Endothelial cell of umbilical vein (primary cell): Measurements from ENCODE around the gene TMIGD3. TPM values are rescaled to one million over a fixed set of nuclear protein-coding genes. Genes with fewer than 3 reads are reported as not detected.

ENCODE experiments used
- BruUV-seq: library from RNA; stranded (reverse); fragments of 400-500 nt; replicated peaks from 2 replicates; lab custom pipeline; 2021; lab: Mats Ljungman, UMichigan
- CTCF ChIA-PET: fragments of 300-600, 350-600 bp; sonication (Branson Sonifier 250); formaldehyde crosslinking; loops from one replicate; lab custom pipeline; 2021; ENCODE audit warnings: antibody characterized with exemption, inconsistent platforms; lab: Charles Lee
- POLR2A ChIA-PET: fragments of 300-600, 350-600 bp; sonication (Branson Sonifier 250); formaldehyde crosslinking; loops from one replicate; lab custom pipeline; 2021; ENCODE audit warnings: antibody characterized with exemption, inconsistent platforms; lab: Charles Lee
- DNase-seq: peaks from one replicate; pipeline ENCODE4 v3.0.0-alpha.2; 2011; ENCODE audit warnings: low read depth, low spot score
- FAIRE-seq: peaks from 2 replicates; lab custom pipeline; 2011; peaks lifted over from hg19 to GRCh38; lab: Jason Lieb, UNC
- H2AFZ ChIP-seq: 2 replicates; pipeline ENCODE4 v1.6.0; 2012; ENCODE audit warnings: low read depth, low read length, control low read depth, inconsistent platforms
- H3K27ac ChIP-seq: 2 replicates; pipeline ENCODE4 v1.5.1; 2011; ENCODE audit warnings: low read depth, mild to moderate bottlenecking, control low read depth, low read length, moderate library complexity; ENCODE audit not compliant: insufficient read depth
- H3K27me3 ChIP-seq, 2 experiments: 2 replicates each; pipeline versions ENCODE4 v1.6.0 to v1.6.1; 2011; ENCODE audit warnings: low read length in 2 of 2, mixed read lengths in 1 of 2; ENCODE audit not compliant: control insufficient read depth in 2 of 2, insufficient read depth in 2 of 2
- H3K36me3 ChIP-seq, 2 experiments: 2 replicates in 1 of 2; 3 replicates in 1 of 2; pipeline ENCODE4 v1.5.1; 2011; ENCODE audit warnings: low read length in 2 of 2, mild to moderate bottlenecking in 1 of 2, moderate library complexity in 1 of 2; ENCODE audit not compliant: control insufficient read depth in 2 of 2, insufficient read depth in 2 of 2; ENCODE audit errors: extremely low read depth in 1 of 2
- H3K4me1 ChIP-seq: 3 replicates; pipeline ENCODE4 v1.5.1; 2011; ENCODE audit warnings: mild to moderate bottlenecking, low read length; ENCODE audit not compliant: control insufficient read depth, insufficient read depth; ENCODE audit errors: extremely low read depth
- H3K4me2 ChIP-seq: 2 replicates; pipeline ENCODE4 v1.6.1; 2011; ENCODE audit warnings: low read length, control low read depth, mixed read lengths; ENCODE audit not compliant: insufficient read depth
- H3K4me3 ChIP-seq, 3 experiments: fragments of 200-600 bp in 1 of 3; sonication (generic), shearing (Covaris generic) in 1 of 3; replicated peaks in 1 of 3; 2 replicates each; pipeline ENCODE4 v1.5.1; 2011 to 2016; ENCODE audit warnings: control low read depth in 3 of 3, low read length in 3 of 3, mild to moderate bottlenecking in 2 of 3, inconsistent platforms in 1 of 3, low read depth in 1 of 3, moderate library complexity in 1 of 3; ENCODE audit not compliant: insufficient read depth in 1 of 3
- H3K79me2 ChIP-seq: 2 replicates; pipeline ENCODE4 v1.6.0; 2012; ENCODE audit warnings: low read length, inconsistent platforms; ENCODE audit not compliant: control insufficient read depth, insufficient read depth
- H3K9ac ChIP-seq: replicated peaks from 2 replicates; pipeline ENCODE3; 2011; ENCODE audit warnings: low read length, control low read depth; ENCODE audit not compliant: insufficient read depth; ENCODE audit errors: extremely low read depth
- H3K9me1 ChIP-seq: replicated peaks from 3 replicates; pipeline ENCODE4 v1.6.0; 2011; ENCODE audit warnings: mild to moderate bottlenecking, low read length; ENCODE audit not compliant: control insufficient read depth, insufficient read depth; ENCODE audit errors: extremely low read depth
- H3K9me3 ChIP-seq: replicated peaks from 2 replicates; pipeline ENCODE4 v1.5.1; 2012; ENCODE audit warnings: low read length, inconsistent platforms; ENCODE audit not compliant: control insufficient read depth, insufficient read depth
- H4K20me1 ChIP-seq: replicated peaks from 2 replicates; pipeline ENCODE3; 2011; ENCODE audit warnings: mild to moderate bottlenecking, low read length; ENCODE audit not compliant: control insufficient read depth, insufficient read depth; ENCODE audit errors: extremely low read depth
- EZH2 ChIP-seq: IDR thresholded peaks from 2 replicates; pipeline ENCODE4 v1.6.1; 2012; ENCODE audit warnings: borderline replicate concordance, low read depth, mild to moderate bottlenecking, moderate library complexity, low read length, inconsistent platforms; ENCODE audit not compliant: severe bottlenecking
- GATA2 ChIP-seq: IDR thresholded peaks from 2 replicates; pipeline ENCODE4 v1.7.0; 2011; ENCODE audit warnings: low read depth, mild to moderate bottlenecking, moderate library complexity, mixed read lengths, low read length; ENCODE audit not compliant: insufficient read length, insufficient read depth
- JUN ChIP-seq: IDR thresholded peaks from 2 replicates; pipeline ENCODE4 v1.6.1; 2011; ENCODE audit warnings: borderline replicate concordance, low read depth; ENCODE audit not compliant: insufficient read length, insufficient read depth
- MYC ChIP-seq: IDR thresholded peaks from one replicate; pipeline ENCODE4 v1.6.1; 2011; ENCODE audit warnings: mild to moderate bottlenecking, low read depth, low read length
- POLR2A ChIP-seq: IDR thresholded peaks from 2 replicates; pipeline ENCODE4 v1.6.1; 2012; ENCODE audit warnings: low read depth, mild to moderate bottlenecking, control low read depth, low read length
- POLR2AphosphoS5 ChIP-seq: IDR thresholded peaks from 2 replicates; pipeline ENCODE4 v1.6.1; 2012; ENCODE audit warnings: low read depth, mild to moderate bottlenecking, control low read depth, low read length, moderate library complexity; ENCODE audit not compliant: insufficient read depth
- dilution Hi-C: fragments of 300-500 bp; cut with MboI; formaldehyde crosslinking; loops from one replicate; pipeline ENCODE4 v1.15.0; 2019; ENCODE audit warnings: low sequenced_read_pairs; ENCODE audit not compliant: extremely low pct_ligation_motif_present
- intact Hi-C: fragments of 100-400 bp; cut with micrococcal nuclease; formaldehyde crosslinking; loops from one replicate; pipeline ENCODE4 v1.10.0; 2022
- polyA plus RNA-seq, 4 experiments: library from polyadenylated mRNA; depleted of rRNA in 3 of 4; stranded (reverse) in 3 of 4; unstranded in 1 of 4; fragments of >200 nt; gene quantifications; 2 replicates each; pipeline versions ENCODE4 v1.2.1 to v1.2.3, GENCODE V29; 2011 to 2012; ENCODE audit warnings: missing spikeins in 1 of 4
- total RNA-seq: library from RNA; stranded (reverse); gene quantifications from 2 replicates; pipeline ENCODE4 v1.2.3, GENCODE V29; 2021
- TF ChIP-seq, protein P1 (sequence below): IDR thresholded peaks from 2 replicates; pipeline ENCODE4 v1.6.1; 2011; ENCODE audit not compliant: insufficient read depth, insufficient read length
- TF ChIP-seq, protein P2 (sequence below), 2 donors: IDR thresholded peaks; 1 replicate in 1 of 2; 2 replicates in 1 of 2; pipeline ENCODE4 v1.5.1; 2011; ENCODE audit warnings: low read length in 2 of 2, mild to moderate bottlenecking in 2 of 2, moderate library complexity in 2 of 2, control low read depth in 1 of 2, inconsistent platforms in 1 of 2, low read depth in 1 of 2; ENCODE audit not compliant: insufficient read depth in 1 of 2; ENCODE audit errors: extremely low read depth in 1 of 2

Gene TMIGD3
- total and polyA plus RNA-seq, 2 donors (not counting 3 experiments of a cell fraction or from before 2014, with no cell fraction given) = 0.07 to 0.49 TPM

DNA sequence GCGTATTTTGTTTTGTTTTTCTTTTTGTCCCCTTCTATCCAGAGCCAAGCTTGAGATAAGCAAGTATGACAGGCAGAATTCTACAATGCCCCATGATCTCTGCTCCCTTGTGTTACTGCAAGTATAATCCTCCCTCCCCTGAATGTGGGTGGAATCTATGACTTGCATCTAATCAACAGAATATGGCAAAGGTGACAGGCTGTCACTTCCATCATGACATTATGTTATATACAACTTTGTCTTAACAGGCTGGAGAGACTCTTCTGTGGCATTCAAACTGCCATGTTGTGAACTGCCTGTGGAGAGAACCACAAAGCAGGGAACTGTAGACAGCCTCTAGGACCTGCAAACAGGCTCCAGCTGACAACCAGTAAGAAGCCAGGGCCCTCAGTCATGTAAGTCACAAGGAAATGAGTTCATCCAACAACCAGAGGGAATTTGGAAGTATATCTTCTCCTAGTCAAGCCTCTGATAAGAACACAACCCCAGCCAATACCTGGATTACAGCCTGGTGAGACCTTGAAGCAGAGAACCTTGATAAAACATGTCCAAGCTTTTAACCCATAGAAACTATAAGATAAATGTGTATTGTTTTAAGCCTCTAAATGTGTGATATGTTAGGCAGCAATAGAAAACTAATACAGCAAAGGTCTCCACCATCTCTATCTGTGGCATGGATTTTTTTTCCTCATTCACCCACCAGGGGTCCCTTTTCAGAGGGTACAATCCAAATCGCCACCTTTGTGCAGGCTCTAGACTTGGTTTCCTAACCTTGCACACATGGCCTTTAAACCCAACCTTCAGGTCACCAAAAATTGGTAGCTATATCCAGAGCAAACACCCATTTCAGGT, 35.3 kb downstream of the TMIGD3 start:
- CTCF ChIA-PET = interaction anchor here (0.6 to 1.0 kb wide), 2 partner anchors 40 to 284 kb away, joined by 3 read pairs; no protein-coding TSS in a partner anchor
- BruUV-seq = no TSS peak
- DNase-seq = no peak

More for the DNA sequence above, 35.3 kb downstream of the TMIGD3 start:
- H3K9ac ChIP-seq = no peak overlapping the region
- H3K4me2 ChIP-seq = no peak overlapping the region
- H3K27ac ChIP-seq = no peak overlapping the region
- dilution Hi-C loops = no loop called here
- no peaks in the 10 kb centered on the region for H3K27me3 ChIP-seq
- FAIRE-seq = no peak
- no peaks in the 10 kb centered on the region for H3K4me1 ChIP-seq
- H2AFZ ChIP-seq = no peak overlapping the region
- no peak overlapping the region for H3K4me3 ChIP-seq
- H3K9me1 ChIP-seq = no peaks in the 10 kb centered on the region
- TF ChIP-seq, protein P1, sequence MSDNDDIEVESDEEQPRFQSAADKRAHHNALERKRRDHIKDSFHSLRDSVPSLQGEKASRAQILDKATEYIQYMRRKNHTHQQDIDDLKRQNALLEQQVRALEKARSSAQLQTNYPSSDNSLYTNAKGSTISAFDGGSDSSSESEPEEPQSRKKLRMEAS = no peak
- TF ChIP-seq MYC (no peak), GATA2 (no peak), POLR2AphosphoS5 (no peak), JUN (no peak), EZH2 (no peak), POLR2A (no peak)
- TF ChIP-seq, protein P2, sequence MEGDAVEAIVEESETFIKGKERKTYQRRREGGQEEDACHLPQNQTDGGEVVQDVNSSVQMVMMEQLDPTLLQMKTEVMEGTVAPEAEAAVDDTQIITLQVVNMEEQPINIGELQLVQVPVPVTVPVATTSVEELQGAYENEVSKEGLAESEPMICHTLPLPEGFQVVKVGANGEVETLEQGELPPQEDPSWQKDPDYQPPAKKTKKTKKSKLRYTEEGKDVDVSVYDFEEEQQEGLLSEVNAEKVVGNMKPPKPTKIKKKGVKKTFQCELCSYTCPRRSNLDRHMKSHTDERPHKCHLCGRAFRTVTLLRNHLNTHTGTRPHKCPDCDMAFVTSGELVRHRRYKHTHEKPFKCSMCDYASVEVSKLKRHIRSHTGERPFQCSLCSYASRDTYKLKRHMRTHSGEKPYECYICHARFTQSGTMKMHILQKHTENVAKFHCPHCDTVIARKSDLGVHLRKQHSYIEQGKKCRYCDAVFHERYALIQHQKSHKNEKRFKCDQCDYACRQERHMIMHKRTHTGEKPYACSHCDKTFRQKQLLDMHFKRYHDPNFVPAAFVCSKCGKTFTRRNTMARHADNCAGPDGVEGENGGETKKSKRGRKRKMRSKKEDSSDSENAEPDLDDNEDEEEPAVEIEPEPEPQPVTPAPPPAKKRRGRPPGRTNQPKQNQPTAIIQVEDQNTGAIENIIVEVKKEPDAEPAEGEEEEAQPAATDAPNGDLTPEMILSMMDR (IDR thresholded peaks at IDR 0.05; ENCODE audit: extremely low read depth in 1 of 2, insufficient read depth in 1 of 2, low read depth in 1 of 2, low read length in 2 of 2) = no peak
- H3K9me3 ChIP-seq = no peaks in the 10 kb centered on the region
- no peaks in the 10 kb centered on the region for H3K36me3 ChIP-seq
- POLR2A ChIA-PET = no interaction called here
- intact Hi-C loops = no loop called here
- no peaks in the 10 kb centered on the region for H4K20me1 ChIP-seq
- H3K79me2 ChIP-seq = no peaks in the 10 kb centered on the region
